AG09309 (cell line): Measurements from ENCODE around the gene SLC15A5.

Experiments used
- DNase-seq: peaks from one replicate; pipeline ENCODE4 v3.0.0-alpha.2; 2010; ENCODE audit warnings: low read depth
- H3K4me3 ChIP-seq: 2 replicates; pipeline ENCODE4 v1.5.1; 2011; ENCODE audit warnings: mild to moderate bottlenecking, low read depth, low read length, moderate library complexity; ENCODE audit not compliant: control insufficient read depth
- CTCF ChIP-seq: IDR thresholded peaks from 2 replicates; pipeline ENCODE4 v1.5.1; 2011; ENCODE audit warnings: mild to moderate bottlenecking, low read depth, low read length, inconsistent platforms; ENCODE audit not compliant: insufficient read depth, control insufficient read depth; ENCODE audit errors: missing control alignments

The SLC15A5 gene

DNA sequence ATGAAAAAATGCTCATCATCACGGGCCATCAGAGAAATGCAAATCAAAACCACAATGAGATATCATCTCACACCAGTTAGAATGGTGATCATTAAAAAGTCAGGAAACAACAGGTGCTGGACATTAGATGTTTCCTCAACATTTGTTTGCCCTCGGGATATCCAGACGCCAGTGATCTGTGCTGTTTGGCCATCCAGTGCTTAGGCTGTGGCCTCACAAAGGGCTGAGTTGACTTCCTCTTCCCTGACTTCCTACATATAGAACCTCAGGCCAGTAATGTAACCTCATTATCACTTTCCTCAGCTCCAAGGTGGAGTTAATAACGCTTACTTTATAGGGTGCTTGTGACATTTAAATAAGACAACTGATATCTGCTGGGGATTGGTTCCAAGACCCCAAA is 51.8 kb downstream of the SLC15A5 start:
- no peak overlapping the region for H3K4me3 ChIP-seq
- TF ChIP-seq CTCF, result no peak
- no peak for DNase-seq

DNA sequence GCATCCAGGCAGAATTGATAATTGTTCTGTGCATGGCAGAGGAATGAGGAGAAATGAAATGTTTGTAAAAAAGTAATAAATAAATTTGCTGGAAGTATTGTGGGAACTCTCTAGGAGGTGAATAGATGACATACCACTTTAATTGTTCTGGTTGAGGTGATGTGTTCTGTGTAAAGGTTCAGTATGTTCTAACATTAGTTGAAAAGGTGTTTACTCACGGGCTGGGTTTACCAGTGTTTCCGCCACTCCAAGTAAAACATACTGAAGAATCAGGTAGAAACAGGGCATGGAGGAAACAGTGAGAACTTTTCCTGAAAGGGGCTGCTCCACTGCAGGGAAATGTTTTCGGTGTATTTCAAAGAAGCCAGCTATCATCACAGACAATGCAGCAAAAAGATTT is 53.3 kb downstream of the SLC15A5 start:
- no peak for TF ChIP-seq CTCF
- no peak overlapping the region for H3K4me3 ChIP-seq
- DNase-seq, result no peak

- no peak overlapping the region for H3K4me3 ChIP-seq
- TF ChIP-seq CTCF, result no peak
- no peak for DNase-seq
Observed at GRCh38 chr12:16221776-16222175, 55.7 kb downstream of the SLC15A5 start.

GRCh38 chr12:16220120-16220519 is 57.4 kb downstream of the SLC15A5 start:
- no peak for DNase-seq
- no peak for TF ChIP-seq CTCF
- H3K4me3 ChIP-seq, result no peak overlapping the region

DNA sequence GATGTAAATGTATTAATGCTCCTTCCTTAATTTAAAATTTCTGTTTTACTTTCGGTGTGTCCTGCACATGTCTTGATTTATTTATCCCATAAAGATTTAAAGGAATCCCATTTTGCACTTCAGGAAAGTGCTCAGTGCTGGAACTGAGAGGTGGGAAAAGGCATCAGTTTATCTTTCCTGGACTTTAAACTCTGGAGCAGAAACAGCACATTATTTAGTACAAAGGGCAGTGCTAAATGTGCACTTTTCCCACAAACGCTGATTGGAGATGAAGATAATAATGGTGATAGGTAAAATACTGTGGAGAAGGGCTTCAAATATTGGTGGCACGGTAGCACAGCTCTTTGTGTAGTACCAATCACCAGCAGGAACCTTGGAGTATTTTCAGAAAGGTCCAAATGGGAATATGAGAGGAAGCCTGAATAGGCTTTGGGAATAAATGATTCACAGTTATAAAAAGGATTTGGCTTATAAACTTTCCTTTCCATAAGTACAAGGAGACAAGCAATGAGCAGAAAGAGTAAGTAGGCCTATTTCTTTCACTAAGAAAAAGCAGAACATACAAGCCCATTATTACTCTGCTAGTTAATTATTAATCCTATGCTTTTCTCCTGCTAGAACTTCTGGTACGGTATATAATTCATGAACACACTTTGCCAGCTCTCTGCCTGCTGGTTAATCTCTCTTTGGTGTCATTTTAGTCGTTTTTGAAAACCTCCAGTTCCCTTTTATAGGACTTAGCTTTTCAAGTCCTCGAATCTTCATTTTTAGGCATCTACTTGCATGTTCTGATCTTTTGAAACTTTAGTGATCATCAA is 58.3 kb downstream of the SLC15A5 start:
- no peak for TF ChIP-seq CTCF
- no peak overlapping the region for H3K4me3 ChIP-seq
- no peak for DNase-seq

DNA sequence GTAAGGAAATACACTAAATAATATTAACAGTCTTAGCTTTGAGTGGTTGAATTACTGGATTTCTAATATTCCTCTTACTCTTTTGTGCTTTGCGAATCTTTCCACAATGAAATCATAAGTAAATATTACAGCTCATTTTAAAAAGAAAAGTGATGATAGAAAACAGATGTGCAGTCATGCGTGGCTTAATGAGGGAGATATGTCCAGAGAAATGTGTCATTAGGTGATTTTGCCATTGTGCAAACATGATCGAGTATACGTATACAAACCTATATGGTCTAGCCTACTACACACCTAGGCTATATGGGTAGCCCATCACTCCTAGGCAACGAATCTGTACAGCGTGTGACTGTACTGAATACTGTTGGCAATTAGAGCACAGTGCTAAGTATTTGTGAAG is 59.3 kb downstream of the SLC15A5 start:
- TF ChIP-seq CTCF, result no peak
- no peak overlapping the region for H3K4me3 ChIP-seq
- no peak for DNase-seq
